IMR-90 (cell line): ENCODE results near the gene INPP5A. TPM values are rescaled to one million over a fixed set of nuclear protein-coding genes. Genes with fewer than 3 reads are reported as not detected.

Source experiments
- ATAC-seq: fragments of 200-7000 bp; cut with Tn5 transposase; 2 replicates; pipeline ENCODE4 v1.9.1; 2020; ENCODE audit warnings: low read depth, mild to moderate bottlenecking, moderate library complexity
- BruUV-seq: library from RNA; stranded (reverse); fragments of 400-500 nt; replicated peaks from 2 replicates; lab custom pipeline; 2021; lab: Mats Ljungman, UMichigan
- CTCF ChIA-PET: fragments of 300-600 bp; formaldehyde crosslinking; extraction: SDS; loops from one replicate; lab custom pipeline; 2021; ENCODE audit warnings: antibody characterized with exemption; lab: Yijun Ruan, JAX
- POLR2A ChIA-PET: fragments of 300-600 bp; sonication (Branson Sonifier 250); formaldehyde crosslinking; loops from one replicate; lab custom pipeline; 2022; ENCODE audit warnings: antibody characterized with exemption; ENCODE audit not compliant: unreplicated experiment; lab: Charles Lee
- DNase-seq: peaks from one replicate; pipeline ENCODE4 v3.0.0; 2013
- H2AFZ ChIP-seq: replicated peaks from 2 replicates; pipeline ENCODE3; 2013; ENCODE audit warnings: low read length, mild to moderate bottlenecking; ENCODE audit not compliant: poor library complexity
- H2AK5ac ChIP-seq: 2 replicates; pipeline ENCODE4 v1.6.1; 2013; ENCODE audit warnings: low read depth, low read length, inconsistent platforms
- H2AK9ac ChIP-seq: replicated peaks from 2 replicates; pipeline ENCODE3; 2013; ENCODE audit warnings: mild to moderate bottlenecking, low read depth, low read length, moderate library complexity; ENCODE audit not compliant: poor library complexity
- H2BK120ac ChIP-seq: 2 replicates; pipeline ENCODE4 v1.6.1; 2013; ENCODE audit warnings: low read depth, low read length, inconsistent platforms
- H2BK15ac ChIP-seq: 3 replicates; pipeline ENCODE4 v1.6.1; 2013; ENCODE audit warnings: low read depth, low read length, inconsistent platforms
- H2BK20ac ChIP-seq: 2 replicates; pipeline ENCODE4 v1.6.1; 2013; ENCODE audit warnings: low read depth, mild to moderate bottlenecking, inconsistent platforms, low read length, moderate library complexity
- H2BK5ac ChIP-seq: 2 replicates; pipeline ENCODE4 v1.6.1; 2013; ENCODE audit warnings: mild to moderate bottlenecking, low read depth, low read length, inconsistent platforms; ENCODE audit not compliant: poor library complexity, severe bottlenecking
- H3K14ac ChIP-seq: replicated peaks from 2 replicates; pipeline ENCODE4 v1.6.1; 2013; ENCODE audit warnings: low read depth, low read length, inconsistent platforms
- H3K18ac ChIP-seq: 2 replicates; pipeline ENCODE4 v1.6.1; 2013; ENCODE audit warnings: low read depth, low read length, control low read depth
- H3K23ac ChIP-seq: 2 replicates; pipeline ENCODE4 v1.6.1; 2013; ENCODE audit warnings: low read depth, low read length, inconsistent platforms
- H3K27ac ChIP-seq: 2 replicates; pipeline ENCODE4 v1.5.1; 2013; ENCODE audit warnings: mild to moderate bottlenecking, control low read depth, low read length; ENCODE audit not compliant: insufficient read depth
- H3K27me3 ChIP-seq: 2 replicates; pipeline ENCODE4 v1.6.1; 2013; ENCODE audit warnings: low read length; ENCODE audit not compliant: control insufficient read depth, insufficient read depth
- H3K36me3 ChIP-seq: 2 replicates; pipeline ENCODE4 v1.6.1; 2013; ENCODE audit warnings: low read length, mixed read lengths; ENCODE audit not compliant: control insufficient read depth, insufficient read depth
- H3K4ac ChIP-seq: 2 replicates; pipeline ENCODE4 v1.6.1; 2013; ENCODE audit warnings: low read depth, low read length, inconsistent platforms
- H3K4me1 ChIP-seq: 2 replicates; pipeline ENCODE4 v1.6.1; 2013; ENCODE audit warnings: low read length, mixed read lengths; ENCODE audit not compliant: control insufficient read depth, insufficient read depth
- H3K4me2 ChIP-seq: 2 replicates; pipeline ENCODE4 v1.6.1; 2013; ENCODE audit warnings: low read depth, mild to moderate bottlenecking, control low read depth, low read length, moderate library complexity
- H3K4me3 ChIP-seq: 2 replicates; pipeline ENCODE4 v1.5.1; 2013; ENCODE audit warnings: low read depth, mild to moderate bottlenecking, control low read depth, low read length, moderate library complexity; ENCODE audit not compliant: insufficient read depth
- H3K56ac ChIP-seq: 2 replicates; pipeline ENCODE4 v1.6.1; 2013; ENCODE audit warnings: low read length, inconsistent platforms; ENCODE audit not compliant: insufficient read depth; ENCODE audit errors: extremely low read depth
- H3K79me1 ChIP-seq, 2 experiments: 2 replicates each; pipeline ENCODE4 v1.6.1; 2013; ENCODE audit warnings: low read length in 2 of 2, inconsistent platforms in 1 of 2, low read depth in 1 of 2
- H3K9ac ChIP-seq: 2 replicates; pipeline ENCODE4 v1.6.1; 2013; ENCODE audit warnings: low read depth, low read length, control low read depth
- H3K9me1 ChIP-seq: 2 replicates; pipeline ENCODE4 v1.6.1; 2013; ENCODE audit warnings: low read length, inconsistent platforms; ENCODE audit not compliant: insufficient read depth
- H3K9me3 ChIP-seq: 2 replicates; pipeline ENCODE4 v1.6.1; 2013; ENCODE audit warnings: low read length; ENCODE audit not compliant: control insufficient read depth, insufficient read depth
- H4K20me1 ChIP-seq: 2 replicates; pipeline ENCODE4 v1.6.1; 2013; ENCODE audit warnings: low read length, inconsistent platforms; ENCODE audit not compliant: insufficient read depth
- H4K5ac ChIP-seq: 2 replicates; pipeline ENCODE4 v1.6.1; 2013; ENCODE audit warnings: mild to moderate bottlenecking, low read depth, low read length, control low read depth
- H4K8ac ChIP-seq, 2 experiments: 2 replicates each; pipeline ENCODE4 v1.6.1; 2013; ENCODE audit warnings: low read depth in 2 of 2, low read length in 2 of 2, control low read depth in 1 of 2, inconsistent platforms in 1 of 2
- H4K91ac ChIP-seq: 2 replicates; pipeline ENCODE4 v1.6.1; 2013; ENCODE audit warnings: low read depth, low read length, inconsistent platforms; ENCODE audit not compliant: insufficient read depth
- BHLHE40 ChIP-seq: fragments of 150-350 bp; IDR thresholded peaks from 2 replicates; pipeline ENCODE4 v1.6.1; 2016; ENCODE audit warnings: mild to moderate bottlenecking, low read depth, low read length
- CEBPB ChIP-seq: IDR thresholded peaks from 2 replicates; pipeline ENCODE4 v1.6.1; 2012; ENCODE audit warnings: low read depth, low read length, improper control_type of control experiment
- MAFK ChIP-seq: IDR thresholded peaks from 2 replicates; pipeline ENCODE4 v1.6.1; 2012; ENCODE audit warnings: low read depth, low read length, improper control_type of control experiment
- MAZ ChIP-seq: IDR thresholded peaks from 2 replicates; pipeline ENCODE4 v1.6.1; 2012; ENCODE audit warnings: low read depth, mild to moderate bottlenecking, low read length, improper control_type of control experiment, moderate library complexity, borderline replicate concordance
- WGBS, 2 experiments: methylation state at CpG; one replicate each; pipeline versions ENCODE4 v1.1.5 to v1.1.7; 2013; ENCODE audit warnings: missing lambda C conversion rate in 2 of 2; ENCODE audit not compliant: insufficient read length in 1 of 2; ENCODE audit errors: extremely low coverage in 2 of 2; 5-methylcytosine and 5-hydroxymethylcytosine counted together
- dilution Hi-C: fragments of 300-500 bp; cut with HindIII; formaldehyde crosslinking; loops from one replicate; pipeline ENCODE4 v1.14.3; 2018; ENCODE audit warnings: low sequenced_read_pairs; ENCODE audit not compliant: unreplicated experiment
- in situ Hi-C: fragments of 300-500 bp; cut with MboI; formaldehyde crosslinking; loops from 3 replicates; pipeline ENCODE4 v1.14.3; 2019; ENCODE audit warnings: low sequenced_read_pairs, inconsistent platforms, mixed read lengths
- intact Hi-C: fragments of 100-400 bp; cut with micrococcal nuclease; formaldehyde crosslinking; loops from 2 replicates; pipeline ENCODE4 v1.10.0; 2022
- polyA plus RNA-seq, 3 experiments: library from polyadenylated mRNA; depleted of rRNA; stranded (reverse); fragments of >200 nt; gene quantifications; 2 replicates each; pipeline ENCODE4 v1.2.3, GENCODE V29; 2012; ENCODE audit warnings: low replicate concordance in 1 of 3
- total RNA-seq: library from RNA; depleted of rRNA; stranded (reverse); fragments of >200 nt; gene quantifications from 2 replicates; pipeline ENCODE4 v1.2.3, GENCODE V29; 2012

INPP5A gene
- total and polyA plus RNA-seq, 2 of the 4 experiments (the other 2 are of a cell fraction), result 21.4 to 36.7 TPM

GRCh38 chr10:132542086-132542775 is 4.6 kb downstream of the INPP5A start:
- no peak overlapping the region for H2BK120ac ChIP-seq
- H3K4me1 ChIP-seq, result peaks cover 20% of the 10 kb centered on the region
- CTCF ChIA-PET, result no interaction called here
- H4K91ac ChIP-seq, result no peak overlapping the region
- no peak overlapping the region for H3K23ac ChIP-seq
- no TSS peak for BruUV-seq
- no peak overlapping the region for H2BK5ac ChIP-seq
- H3K18ac ChIP-seq, result no peak overlapping the region
- ATAC-seq (no peak), DNase-seq (no peak)
- no peak overlapping the region for H3K14ac ChIP-seq
- no peak overlapping the region for H3K9ac ChIP-seq
- H2AK9ac ChIP-seq, result no peak overlapping the region
- peaks cover 87% of the 10 kb centered on the region for H4K20me1 ChIP-seq
- H4K5ac ChIP-seq, result no peak overlapping the region
- no peaks in the 10 kb centered on the region for H3K9me3 ChIP-seq
- H2BK20ac ChIP-seq, result no peak overlapping the region
- intact Hi-C loops, result no loop called here
- H4K8ac ChIP-seq, result no peak overlapping the region
- H3K56ac ChIP-seq, result no peak overlapping the region
- POLR2A ChIA-PET, result no interaction called here
- TF ChIP-seq MAFK, result peak; percentile 66
- TF ChIP-seq CEBPB, result no peak
- no peak for TF ChIP-seq BHLHE40
- no peak for TF ChIP-seq MAZ
- no peaks in the 10 kb centered on the region for H3K36me3 ChIP-seq
- H2AFZ ChIP-seq, result no peak overlapping the region
- 86% methylated on average over 10 of the region's 19 CpGs; no CpG with 5 or more reads in 1 of the 2 experiments for WGBS, 2 experiments
- no peak overlapping the region for H3K27ac ChIP-seq
- H3K4me2 ChIP-seq, result no peak overlapping the region
- 0 out of 2 replicates have a peak overlapping the region, but pooled peaks have one; percentile 23 for H2AK5ac ChIP-seq
- no peak overlapping the region for H2BK15ac ChIP-seq
- in situ Hi-C loops, result no loop called here
- peaks cover 24 to 84% of the 10 kb centered on the region in 2 experiments for H3K79me1 ChIP-seq
- dilution Hi-C loops, result no loop called here
- H3K4me3 ChIP-seq, result no peak overlapping the region
- H3K9me1 ChIP-seq, result peaks cover 6% of the 10 kb centered on the region; the same call in 1 of the 2 replicates
- H3K4ac ChIP-seq, result no peak overlapping the region
- H3K27me3 ChIP-seq, result no peaks in the 10 kb centered on the region
